Trophoblast cell (in vitro differentiated cells and primary cell): ENCODE measurements around the gene TUBB1.

Experiments used
- DNase-seq, 2 donors: peaks; one replicate each; pipeline ENCODE4 v3.0.0-alpha.2; 2016
- H2AFZ ChIP-seq: 2 replicates; pipeline ENCODE4 v1.6.1; 2013; ENCODE audit warnings: low read length, moderate library complexity, mild to moderate bottlenecking; ENCODE audit not compliant: insufficient read depth, poor library complexity
- H2AK5ac ChIP-seq: 2 replicates; pipeline ENCODE4 v1.6.1; 2013; ENCODE audit warnings: mild to moderate bottlenecking, low read length
- H2BK120ac ChIP-seq: 2 replicates; pipeline ENCODE4 v1.6.1; 2013; ENCODE audit warnings: low read length, mild to moderate bottlenecking, moderate library complexity; ENCODE audit not compliant: insufficient read depth, poor library complexity
- H2BK12ac ChIP-seq: 2 replicates; pipeline ENCODE4 v1.6.1; 2013; ENCODE audit warnings: mild to moderate bottlenecking, low read length, moderate library complexity
- H2BK5ac ChIP-seq: 2 replicates; pipeline ENCODE4 v1.6.1; 2013; ENCODE audit warnings: low read length, low read depth, moderate library complexity, mild to moderate bottlenecking; ENCODE audit not compliant: poor library complexity
- H3K14ac ChIP-seq: 2 replicates; pipeline ENCODE4 v1.6.1; 2013; ENCODE audit warnings: mild to moderate bottlenecking, low read length
- H3K18ac ChIP-seq: 2 replicates; pipeline ENCODE4 v1.6.1; 2013; ENCODE audit warnings: mild to moderate bottlenecking, low read length
- H3K23ac ChIP-seq: 2 replicates; pipeline ENCODE4 v1.6.1; 2013; ENCODE audit warnings: low read length
- H3K27ac ChIP-seq: 2 replicates; pipeline ENCODE4 v1.5.1; 2013; ENCODE audit warnings: low read depth, mild to moderate bottlenecking, inconsistent platforms, low read length, moderate library complexity
- H3K27me3 ChIP-seq: 2 replicates; pipeline ENCODE4 v1.6.1; 2013; ENCODE audit warnings: inconsistent platforms, mild to moderate bottlenecking, low read length, moderate library complexity; ENCODE audit not compliant: insufficient read depth
- H3K36me3 ChIP-seq, 2 experiments: 1 replicate in 1 of 2; 2 replicates in 1 of 2; pipeline ENCODE4 v1.6.1; 2013; ENCODE audit warnings: low read length in 2 of 2, mild to moderate bottlenecking in 2 of 2, moderate library complexity in 1 of 2; ENCODE audit not compliant: insufficient read depth in 2 of 2, control insufficient read depth in 1 of 2
- H3K4ac ChIP-seq: 2 replicates; pipeline ENCODE4 v1.6.1; 2013; ENCODE audit warnings: low read depth, mild to moderate bottlenecking, low read length, moderate library complexity
- H3K4me1 ChIP-seq, 2 experiments: 1 replicate in 1 of 2; 2 replicates in 1 of 2; pipeline ENCODE4 v1.6.1; 2013; ENCODE audit warnings: low read length in 2 of 2, mild to moderate bottlenecking in 2 of 2, moderate library complexity in 1 of 2; ENCODE audit not compliant: insufficient read depth in 2 of 2, control insufficient read depth in 1 of 2
- H3K4me2 ChIP-seq: 2 replicates; pipeline ENCODE4 v1.6.1; 2013; ENCODE audit warnings: inconsistent platforms, mild to moderate bottlenecking, low read length, moderate library complexity
- H3K4me3 ChIP-seq: 2 replicates; pipeline ENCODE4 v1.5.1; 2013; ENCODE audit warnings: mild to moderate bottlenecking, low read depth, low read length, inconsistent platforms
- H3K79me1 ChIP-seq: one replicate; pipeline ENCODE4 v1.6.1; 2013; ENCODE audit warnings: low read length
- H3K79me2 ChIP-seq: 2 replicates; pipeline ENCODE4 v1.6.1; 2013; ENCODE audit warnings: low read length, mild to moderate bottlenecking; ENCODE audit not compliant: control insufficient read depth, insufficient read depth, poor library complexity
- H3K9ac ChIP-seq: 2 replicates; pipeline ENCODE4 v1.6.1; 2013; ENCODE audit warnings: mild to moderate bottlenecking, low read length
- H3K9me3 ChIP-seq: 2 replicates; pipeline ENCODE4 v1.6.1; 2013; ENCODE audit warnings: low read depth, mild to moderate bottlenecking, control low read depth, inconsistent platforms, low read length; ENCODE audit not compliant: insufficient read depth
- H4K12ac ChIP-seq: 2 replicates; pipeline ENCODE4 v1.6.1; 2013; ENCODE audit warnings: low read depth, mild to moderate bottlenecking, low read length, moderate library complexity
- H4K8ac ChIP-seq: 2 replicates; pipeline ENCODE4 v1.6.1; 2013; ENCODE audit warnings: low read depth, mild to moderate bottlenecking, low read length, moderate library complexity
- H4K91ac ChIP-seq: one replicate; pipeline ENCODE4 v1.6.1; 2013; ENCODE audit warnings: low read depth, mild to moderate bottlenecking, low read length, moderate library complexity
- WGBS: extraction: QIAGEN DNeasy Blood & Tissue Kit; methylation state at CpG from one replicate; pipeline ENCODE4 v1.1.7; 2013; ENCODE audit warnings: missing lambda C conversion rate; ENCODE audit not compliant: insufficient read length, insufficient coverage; ENCODE audit errors: extremely low coverage; 5-methylcytosine and 5-hydroxymethylcytosine counted together

Gene TUBB1

GRCh38 chr20:59073582-59073981, 54.4 kb downstream of the TUBB1 start:
- H3K4me1 ChIP-seq: no peaks in the 10 kb centered on the region
- H3K79me2 ChIP-seq: no peaks in the 10 kb centered on the region
- H3K18ac ChIP-seq: no peak overlapping the region
- H2AK5ac ChIP-seq: no peak overlapping the region
- no peak overlapping the region for H2AFZ ChIP-seq
- H3K9me3 ChIP-seq: no peaks in the 10 kb centered on the region
- no peak overlapping the region for H3K4me2 ChIP-seq
- no peak overlapping the region for H2BK120ac ChIP-seq
- no peak overlapping the region for H3K23ac ChIP-seq
- no peak for DNase-seq
- H3K27me3 ChIP-seq: no peaks in the 10 kb centered on the region
- no CpG with 5 or more reads among the region's 1 CpG for WGBS
- no peak overlapping the region for H4K12ac ChIP-seq
- no peak overlapping the region for H2BK12ac ChIP-seq
- no peak overlapping the region for H2BK5ac ChIP-seq
- H3K27ac ChIP-seq: no peak overlapping the region
- no peak overlapping the region for H3K14ac ChIP-seq
- H3K4me3 ChIP-seq: no peak overlapping the region
- no peaks in the 10 kb centered on the region for H3K36me3 ChIP-seq
- H4K8ac ChIP-seq: no peak overlapping the region
- H3K9ac ChIP-seq: no peak overlapping the region
- H3K79me1 ChIP-seq: no peaks in the 10 kb centered on the region
- H3K4ac ChIP-seq: no peak overlapping the region
- H4K91ac ChIP-seq: no peak overlapping the region

- Histone ChIP-seq H2AK5ac (no peak overlapping the region), H2BK5ac (no peak overlapping the region)
- WGBS: no CpG with 5 or more reads among the region's 3 CpGs
These were observed 55.2 kb downstream of the TUBB1 start for GRCh38 chr20:59074456-59074855.

GRCh38 chr20:59075934-59076508, 56.8 kb downstream of the TUBB1 start:
- H3K23ac ChIP-seq: no peak overlapping the region
- H3K14ac ChIP-seq: no peak overlapping the region
- H4K91ac ChIP-seq: no peak overlapping the region
- H4K12ac ChIP-seq: no peak overlapping the region
- no peak overlapping the region for H4K8ac ChIP-seq
- H3K9me3 ChIP-seq: no peaks in the 10 kb centered on the region
- H2BK12ac ChIP-seq: no peak overlapping the region
- no peak overlapping the region for H2BK120ac ChIP-seq
- no peak overlapping the region for H3K4me3 ChIP-seq
- H3K4ac ChIP-seq: no peak overlapping the region
- H2AK5ac ChIP-seq: no peak overlapping the region
- no peak overlapping the region for H2AFZ ChIP-seq
- no peak overlapping the region for H3K27ac ChIP-seq
- H3K79me1 ChIP-seq: no peaks in the 10 kb centered on the region
- H3K27me3 ChIP-seq: no peaks in the 10 kb centered on the region
- WGBS: no CpG with 5 or more reads among the region's 4 CpGs
- no peak overlapping the region for H3K4me2 ChIP-seq
- no peak overlapping the region for H2BK5ac ChIP-seq
- H3K4me1 ChIP-seq: no peaks in the 10 kb centered on the region
- no peak overlapping the region for H3K9ac ChIP-seq
- H3K79me2 ChIP-seq: no peaks in the 10 kb centered on the region
- no peak for DNase-seq
- H3K36me3 ChIP-seq: no peaks in the 10 kb centered on the region
- no peak overlapping the region for H3K18ac ChIP-seq

More at GRCh38 chr20:59074456-59074855, 55.2 kb downstream of the TUBB1 start:
- Histone ChIP-seq H3K9me3 (no peaks in the 10 kb centered on the region), H4K12ac (no peak overlapping the region), H2BK12ac (no peak overlapping the region), H3K27me3 (no peaks in the 10 kb centered on the region), H3K79me2 (no peaks in the 10 kb centered on the region), H3K27ac (no peak overlapping the region), H3K4me2 (no peak overlapping the region), H2AFZ (no peak overlapping the region), H3K4me1 (no peaks in the 10 kb centered on the region), H3K9ac (no peak overlapping the region), H3K4ac (no peak overlapping the region), H3K4me3 (no peak overlapping the region), H2BK120ac (no peak overlapping the region), H3K14ac (no peak overlapping the region), H3K79me1 (no peaks in the 10 kb centered on the region), H3K18ac (no peak overlapping the region), H4K8ac (no peak overlapping the region), H3K23ac (no peak overlapping the region), H3K36me3 (no peaks in the 10 kb centered on the region), H4K91ac (no peak overlapping the region)
- no peak for DNase-seq
